Glutamatergic neuron (in vitro differentiated cells): Measurements from ENCODE around the gene NTM. TPM values are rescaled to one million over a fixed set of nuclear protein-coding genes. Genes with fewer than 3 reads are reported as not detected.
A peak's percentile ranks its signal among the peaks of the same experiment; 100 is the strongest.

Source experiments
- DNase-seq: peaks from one replicate; pipeline ENCODE4 v3.0.0; 2022
- H3K27ac Mint-ChIP-seq: one replicate; pipeline ENCODE4 v1.8.0; 2020; ENCODE audit warnings: mild to moderate bottlenecking, mixed read lengths, inconsistent platforms; ENCODE audit not compliant: unreplicated experiment
- H3K27me3 Mint-ChIP-seq: one replicate; pipeline ENCODE4 v1.8.0; 2020; ENCODE audit warnings: mild to moderate bottlenecking, moderate library complexity, mixed read lengths, inconsistent platforms; ENCODE audit not compliant: unreplicated experiment
- H3K36me3 Mint-ChIP-seq: one replicate; pipeline ENCODE4 v1.8.0; 2020; ENCODE audit warnings: mild to moderate bottlenecking, mixed read lengths, inconsistent platforms; ENCODE audit not compliant: unreplicated experiment
- H3K4me1 Mint-ChIP-seq: one replicate; pipeline ENCODE4 v1.8.0; 2020; ENCODE audit warnings: mild to moderate bottlenecking, low read depth, mixed read lengths, inconsistent platforms; ENCODE audit not compliant: unreplicated experiment
- H3K4me3 Mint-ChIP-seq: one replicate; pipeline ENCODE4 v1.8.0; 2020; ENCODE audit warnings: mild to moderate bottlenecking, mixed read lengths, inconsistent platforms; ENCODE audit not compliant: unreplicated experiment
- H3K9me3 Mint-ChIP-seq: one replicate; pipeline ENCODE4 v1.8.0; 2020; ENCODE audit warnings: mild to moderate bottlenecking, moderate library complexity, mixed read lengths, inconsistent platforms; ENCODE audit not compliant: unreplicated experiment
- CTCF ChIP-seq: fragments of 200-600 bp; sonication (generic); IDR thresholded peaks from one replicate; pipeline ENCODE4 v1.5.0; 2021; ENCODE audit not compliant: partially characterized antibody, unreplicated experiment
- total RNA-seq: library from RNA; stranded (reverse); fragmentation: NEBNext Ultra II Directional; extraction: Animal tissue kit (Norgen Biotek cat#: 25700); gene quantifications from one replicate; pipeline ENCODE4 v1.2.1, GENCODE V29; 2021; ENCODE audit not compliant: unreplicated experiment

NTM gene
- total RNA-seq, 1 donor from 2014 or later, result 1.2 TPM

- Mint-ChIP-seq H3K4me1 (no peaks in the 10 kb centered on the region), H3K4me3 (no peak overlapping the region), H3K27ac (no peak overlapping the region), H3K27me3 (no peaks in the 10 kb centered on the region), H3K9me3 (peaks cover 2% of the 10 kb centered on the region), H3K36me3 (no peaks in the 10 kb centered on the region)
- no peak for TF ChIP-seq CTCF
- no peak for DNase-seq
Measured at GRCh38 chr11:132298357-132298756, 927.9 kb downstream of the NTM start.

- no peaks in the 10 kb centered on the region for H3K36me3 Mint-ChIP-seq
- H3K27me3 Mint-ChIP-seq, result no peaks in the 10 kb centered on the region
- TF ChIP-seq CTCF, result peak; percentile 31
- H3K27ac Mint-ChIP-seq, result no peak overlapping the region
- H3K4me1 Mint-ChIP-seq, result no peaks in the 10 kb centered on the region
- peak; percentile 48 for DNase-seq
- no peaks in the 10 kb centered on the region for H3K9me3 Mint-ChIP-seq
- no peak overlapping the region for H3K4me3 Mint-ChIP-seq
Measured at GRCh38 chr11:132300283-132300682, 929.9 kb downstream of the NTM start.

- H3K27me3 Mint-ChIP-seq, result no peaks in the 10 kb centered on the region
- TF ChIP-seq CTCF, result no peak
- DNase-seq, result no peak
- no peaks in the 10 kb centered on the region for H3K4me1 Mint-ChIP-seq
- no peak overlapping the region for H3K4me3 Mint-ChIP-seq
- no peaks in the 10 kb centered on the region for H3K36me3 Mint-ChIP-seq
- H3K27ac Mint-ChIP-seq, result no peak overlapping the region
- no peaks in the 10 kb centered on the region for H3K9me3 Mint-ChIP-seq
Measured at GRCh38 chr11:132301465-132301864, 931.0 kb downstream of the NTM start.

- DNase-seq, result no peak
- no peaks in the 10 kb centered on the region for H3K9me3 Mint-ChIP-seq
- H3K4me1 Mint-ChIP-seq, result no peaks in the 10 kb centered on the region
- TF ChIP-seq CTCF, result no peak
- no peak overlapping the region for H3K4me3 Mint-ChIP-seq
- no peak overlapping the region for H3K27ac Mint-ChIP-seq
- H3K36me3 Mint-ChIP-seq, result no peaks in the 10 kb centered on the region
- no peaks in the 10 kb centered on the region for H3K27me3 Mint-ChIP-seq
Measured at GRCh38 chr11:132301900-132302299, 931.5 kb downstream of the NTM start.

- H3K9me3 Mint-ChIP-seq, result no peaks in the 10 kb centered on the region
- no peak overlapping the region for H3K4me3 Mint-ChIP-seq
- H3K27ac Mint-ChIP-seq, result no peak overlapping the region
- H3K36me3 Mint-ChIP-seq, result no peaks in the 10 kb centered on the region
- DNase-seq, result no peak
- no peaks in the 10 kb centered on the region for H3K4me1 Mint-ChIP-seq
- no peaks in the 10 kb centered on the region for H3K27me3 Mint-ChIP-seq
- TF ChIP-seq CTCF, result no peak
Measured at GRCh38 chr11:132307309-132308020, 937.0 kb downstream of the NTM start.
